Uterus (tissue), 2 donors: ENCODE measurements around the gene CLEC5A.

ENCODE experiments used
- POLR2A ChIP-seq, 2 donors: fragments of 450-650 bp; IDR thresholded peaks; one replicate each; pipeline ENCODE4 v1.6.1; 2016; ENCODE audit warnings: antibody characterized with exemption in 2 of 2, mild to moderate bottlenecking in 1 of 2, moderate library complexity in 1 of 2
- TF ChIP-seq, protein P1 (sequence below), 4 experiments: fragments of 200-600 bp in 2 of 4; fragments of 450-650 bp in 2 of 4; sonication (generic) in 2 of 4; IDR thresholded peaks; one replicate each; pipeline ENCODE4 v1.5.1; 2016 to 2019; ENCODE audit warnings: antibody characterized with exemption in 4 of 4, mild to moderate bottlenecking in 2 of 4, moderate library complexity in 1 of 4

DNA sequence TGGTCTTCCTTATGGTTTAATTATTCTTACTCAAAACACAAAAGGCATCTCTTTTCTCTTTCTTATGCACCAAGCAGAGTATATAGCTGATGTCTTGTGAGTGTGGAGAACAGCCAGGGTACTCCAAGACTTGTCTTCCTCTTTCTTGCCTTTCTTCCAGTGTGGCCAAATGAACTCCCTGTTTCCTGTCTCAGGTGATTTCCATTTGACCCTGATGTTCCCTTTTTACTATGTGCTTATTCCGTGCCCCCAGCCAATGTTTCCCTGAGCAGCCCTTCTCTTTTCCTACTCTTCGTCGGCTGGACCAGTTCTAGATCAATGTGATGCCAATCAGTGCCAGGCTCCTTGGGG is 18.0 kb downstream of the CLEC5A start:
- TF ChIP-seq, protein P1, sequence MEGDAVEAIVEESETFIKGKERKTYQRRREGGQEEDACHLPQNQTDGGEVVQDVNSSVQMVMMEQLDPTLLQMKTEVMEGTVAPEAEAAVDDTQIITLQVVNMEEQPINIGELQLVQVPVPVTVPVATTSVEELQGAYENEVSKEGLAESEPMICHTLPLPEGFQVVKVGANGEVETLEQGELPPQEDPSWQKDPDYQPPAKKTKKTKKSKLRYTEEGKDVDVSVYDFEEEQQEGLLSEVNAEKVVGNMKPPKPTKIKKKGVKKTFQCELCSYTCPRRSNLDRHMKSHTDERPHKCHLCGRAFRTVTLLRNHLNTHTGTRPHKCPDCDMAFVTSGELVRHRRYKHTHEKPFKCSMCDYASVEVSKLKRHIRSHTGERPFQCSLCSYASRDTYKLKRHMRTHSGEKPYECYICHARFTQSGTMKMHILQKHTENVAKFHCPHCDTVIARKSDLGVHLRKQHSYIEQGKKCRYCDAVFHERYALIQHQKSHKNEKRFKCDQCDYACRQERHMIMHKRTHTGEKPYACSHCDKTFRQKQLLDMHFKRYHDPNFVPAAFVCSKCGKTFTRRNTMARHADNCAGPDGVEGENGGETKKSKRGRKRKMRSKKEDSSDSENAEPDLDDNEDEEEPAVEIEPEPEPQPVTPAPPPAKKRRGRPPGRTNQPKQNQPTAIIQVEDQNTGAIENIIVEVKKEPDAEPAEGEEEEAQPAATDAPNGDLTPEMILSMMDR (IDR thresholded peaks at IDR 0.05): no peak
- TF ChIP-seq POLR2A (IDR thresholded peaks at IDR 0.05): no peak
